Esophagus mucosa (tissue), 1 donor: Measurements from ENCODE around the gene HIF3A. TPM values are rescaled to one million over a fixed set of nuclear protein-coding genes. Genes with fewer than 3 reads are reported as not detected.

Source experiments
- ATAC-seq: fragments of 200-7000 bp; cut with Tn5 transposase; one replicate; pipeline ENCODE4 v1.9.1; 2020
- total RNA-seq: library from RNA; stranded (reverse); gene quantifications from one replicate; pipeline ENCODE4 v1.2.4, GENCODE V29; 2023
- donor health status: DM: yes; HTN: yes; CAD: no.

HIF3A gene
- total RNA-seq, 1 donor from 2014 or later, result 4.0 TPM

DNA sequence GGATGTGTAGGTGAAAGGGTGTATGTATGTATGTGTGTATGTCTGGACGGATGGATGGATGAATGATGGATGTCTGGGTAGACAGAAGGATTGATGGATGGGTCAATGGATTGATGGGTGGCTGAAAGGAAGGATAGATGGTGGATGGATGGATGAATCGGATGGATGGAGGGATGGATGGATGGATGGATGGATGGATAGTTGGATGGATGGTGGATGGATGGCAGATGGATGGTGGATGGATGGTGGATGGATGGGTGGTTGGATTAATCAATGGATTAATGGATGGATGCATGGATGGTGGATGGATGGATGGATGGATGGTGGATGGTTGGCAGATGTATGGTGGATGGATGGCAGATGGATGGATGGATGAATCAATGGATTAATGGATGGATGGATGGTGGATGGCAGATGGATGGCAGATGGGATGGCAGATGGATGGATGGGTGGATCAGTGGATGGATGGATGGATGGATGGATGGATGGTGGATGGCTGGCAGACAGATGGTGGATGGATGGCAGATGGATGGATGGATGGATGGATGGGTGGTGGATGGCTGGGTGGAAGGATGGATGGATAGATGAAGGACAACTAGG is 33.6 kb downstream of the HIF3A start:
- ATAC-seq, result no peak

DNA sequence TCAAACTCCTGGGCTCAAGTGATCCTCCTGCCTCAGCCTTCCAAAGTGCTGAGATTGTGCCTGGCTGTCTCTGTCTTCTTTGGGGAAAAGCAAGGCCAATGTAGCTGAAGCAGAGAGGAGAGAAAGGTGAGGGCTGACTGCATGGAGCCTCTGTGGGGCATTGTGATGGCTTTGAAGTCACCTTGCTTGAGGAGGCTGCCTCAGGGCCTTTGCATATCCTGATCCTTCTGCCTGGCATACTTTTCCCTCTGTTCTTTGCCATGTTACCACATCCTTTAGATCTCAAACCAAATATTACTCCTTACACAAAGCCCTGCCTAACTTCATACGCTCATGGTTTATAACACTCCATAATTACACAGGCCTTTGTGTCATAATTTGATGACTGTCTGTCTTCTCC is 40.6 kb downstream of the HIF3A start:
- ATAC-seq, result no peak

DNA sequence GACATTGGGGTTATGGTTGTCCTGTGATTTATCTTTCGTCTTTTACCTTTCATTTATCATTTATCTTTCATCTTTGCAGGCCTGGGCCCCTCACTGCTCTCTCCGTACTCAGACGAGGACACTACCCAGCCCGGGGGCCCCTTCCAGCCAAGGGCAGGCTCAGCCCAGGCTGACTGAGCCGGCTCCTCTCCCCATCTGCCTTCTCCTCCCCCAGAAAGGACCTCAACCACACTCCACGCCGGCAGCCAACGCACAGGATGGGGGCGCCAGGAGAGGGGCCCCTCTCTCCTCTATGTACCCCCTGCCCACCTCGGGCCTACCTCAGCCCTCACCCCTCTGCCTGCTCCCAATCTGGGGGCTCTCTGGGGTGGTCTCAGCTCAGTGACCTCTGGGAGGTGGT is 42.6 kb downstream of the HIF3A start:
- ATAC-seq, result no peak

DNA sequence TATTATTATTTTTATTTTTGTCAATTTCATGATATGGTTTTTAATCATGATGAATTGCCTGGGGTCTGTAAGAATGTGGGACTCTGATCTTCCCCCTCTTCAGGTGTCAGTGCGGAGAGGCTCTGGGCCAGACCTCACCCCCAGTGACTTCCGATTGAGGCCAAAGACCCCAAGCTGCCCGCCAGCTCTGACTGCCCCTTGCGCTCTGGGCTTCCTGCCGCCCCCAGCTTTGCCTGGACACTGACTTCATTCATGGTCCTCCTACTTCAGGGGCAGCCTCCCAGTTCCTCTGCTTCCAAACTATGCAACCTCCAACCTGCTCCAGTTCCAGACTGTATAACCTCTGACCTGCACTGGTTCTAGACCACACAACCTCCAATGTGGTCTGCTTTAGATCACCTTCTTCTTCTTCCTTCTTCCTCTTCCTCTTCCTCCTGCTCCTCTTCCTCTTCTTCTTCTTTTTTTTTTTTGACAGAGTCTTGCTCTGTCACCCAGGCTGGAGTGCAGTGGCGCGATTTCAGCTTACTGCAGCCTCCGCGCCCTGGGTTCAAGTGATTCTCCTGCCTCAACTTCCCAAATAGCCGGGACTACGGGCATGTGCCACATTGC is 43.3 kb downstream of the HIF3A start:
- ATAC-seq, result no peak

DNA sequence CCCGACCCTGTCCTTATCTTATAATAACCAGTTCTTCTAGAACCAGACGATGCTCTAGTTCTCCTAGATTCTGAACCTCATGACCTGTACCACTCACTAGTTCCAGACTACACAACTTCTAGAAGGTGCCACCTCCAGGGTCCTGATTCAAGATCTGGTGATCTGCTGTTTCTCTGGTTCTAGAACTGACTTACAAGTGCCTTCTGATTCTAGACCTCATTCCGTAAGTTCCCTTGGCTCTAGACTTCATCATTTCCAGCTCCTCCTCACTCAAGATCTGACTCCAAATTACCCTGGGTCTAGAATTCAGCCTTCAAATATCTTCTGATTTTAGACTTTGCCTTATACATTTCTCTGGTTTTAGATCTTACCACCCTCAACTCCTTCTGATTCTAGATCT is 45.1 kb downstream of the HIF3A start:
- no peak for ATAC-seq

DNA sequence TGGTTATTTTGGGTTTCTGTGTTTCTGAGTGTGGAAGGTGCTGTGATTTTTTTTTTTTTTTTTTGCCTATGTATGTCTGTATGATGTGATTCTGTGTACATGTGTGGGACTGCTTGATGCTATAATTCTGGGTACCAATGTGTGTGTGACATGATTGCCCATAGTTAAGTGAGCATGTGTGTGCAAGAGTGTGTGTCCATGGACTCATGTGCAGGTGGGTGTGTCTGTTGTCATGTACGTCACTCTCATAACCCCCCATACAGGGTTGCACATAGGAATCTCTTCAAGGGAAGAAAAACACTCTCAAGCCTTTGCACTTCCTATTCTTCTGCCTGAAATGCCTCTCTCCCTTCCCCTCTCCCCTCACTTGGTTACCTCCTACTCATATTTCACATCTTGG is 47.5 kb downstream of the HIF3A start:
- ATAC-seq, result no peak

DNA sequence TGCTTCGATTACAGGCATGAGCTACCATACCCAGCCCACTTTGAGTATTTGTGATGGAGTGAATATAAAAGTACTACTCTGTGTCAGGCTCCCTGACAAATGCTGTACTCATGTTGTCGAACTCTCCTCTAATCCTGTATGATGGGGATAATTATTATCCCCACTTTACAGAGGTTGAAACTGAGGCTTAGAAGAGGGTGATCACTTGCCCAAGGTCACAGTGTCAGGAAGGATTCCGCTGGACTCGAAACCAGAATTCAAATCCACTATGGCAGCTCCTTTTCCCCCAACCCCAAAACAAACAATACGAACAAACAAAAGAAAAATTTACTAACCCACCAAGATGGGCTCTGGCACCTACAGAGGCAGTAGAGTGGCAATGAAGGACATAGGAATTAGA is 48.3 kb downstream of the HIF3A start:
- no peak for ATAC-seq

DNA sequence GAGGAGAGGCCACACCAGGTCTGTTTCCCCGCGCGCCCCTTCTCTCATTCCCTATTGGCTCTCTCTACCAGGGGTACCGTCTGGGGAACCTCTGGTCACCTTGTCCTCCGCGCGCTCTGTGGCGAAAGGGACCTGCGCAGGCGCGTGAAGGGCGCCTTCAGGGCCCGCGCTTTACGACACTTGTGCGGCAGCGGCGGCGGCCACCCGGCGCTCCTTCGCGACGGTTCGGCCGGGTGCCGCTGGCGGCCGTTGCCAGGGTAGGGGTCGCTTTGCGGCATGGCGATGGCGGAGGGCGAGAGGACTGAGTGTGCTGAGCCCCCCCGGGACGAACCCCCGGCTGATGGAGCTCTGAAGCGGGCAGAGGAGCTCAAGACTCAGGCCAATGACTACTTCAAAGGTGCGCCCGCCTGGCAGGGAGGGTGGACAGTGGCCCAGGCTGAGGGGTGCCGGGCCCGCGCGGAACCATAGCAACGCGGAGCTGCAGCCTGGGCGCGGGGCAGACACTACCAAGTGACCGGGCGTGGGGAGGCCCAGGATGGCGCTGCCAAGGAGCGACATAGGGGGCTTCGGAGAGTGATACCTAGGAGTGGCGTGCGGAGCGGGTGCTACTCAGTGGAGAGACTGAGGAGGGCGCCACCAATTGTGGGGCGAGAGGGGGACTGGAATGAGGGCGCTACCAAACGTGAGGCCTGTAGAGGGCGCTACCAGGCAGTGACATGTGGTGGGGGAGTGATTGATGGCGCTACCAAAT is 50.2 kb downstream of the HIF3A start, which contains the start of gene PPP5C:
Gene PPP5C, plus strand, starts transcription at position 267 of the 751 bp plus-strand sequence. Its CDS starts 10 bp downstream, at position 277.
- ATAC-seq, result peak; percentile 77

DNA sequence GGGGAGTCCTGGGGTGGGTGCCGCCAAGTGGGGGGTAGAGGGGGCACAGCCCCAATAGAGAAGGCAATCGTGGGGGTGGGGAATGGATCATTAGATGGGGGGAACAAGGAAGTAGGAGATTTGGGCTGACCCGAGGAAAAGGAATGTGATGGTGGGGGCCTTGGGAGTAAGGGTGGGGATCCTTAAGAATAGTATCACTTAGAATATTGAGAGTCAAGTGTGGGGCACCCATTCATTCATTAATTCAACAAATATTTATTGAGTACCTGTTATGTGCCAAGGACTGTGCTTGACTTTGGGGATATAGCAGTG is 50.7 kb downstream of the HIF3A start:
- ATAC-seq, result no peak

DNA sequence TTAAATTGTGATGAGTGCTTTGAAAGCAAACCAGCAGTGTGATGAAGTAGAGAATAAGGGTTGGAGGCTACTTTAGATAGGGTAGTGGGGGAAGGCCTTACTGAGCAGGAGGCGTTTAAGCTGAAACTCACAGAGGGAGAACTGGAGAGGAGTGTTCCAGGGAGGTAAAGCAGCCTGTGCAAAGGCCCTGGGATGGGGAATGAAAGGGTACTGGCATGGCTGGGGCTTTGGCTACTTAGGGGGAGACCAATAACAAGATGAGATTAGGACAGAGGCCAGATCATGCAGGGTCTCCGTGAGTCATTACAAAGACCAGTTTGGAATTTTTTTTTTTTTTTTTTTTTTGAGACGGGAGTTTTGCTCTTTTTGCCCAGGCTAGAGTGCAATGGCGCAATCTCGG is 51.1 kb downstream of the HIF3A start:
- ATAC-seq, result no peak

DNA sequence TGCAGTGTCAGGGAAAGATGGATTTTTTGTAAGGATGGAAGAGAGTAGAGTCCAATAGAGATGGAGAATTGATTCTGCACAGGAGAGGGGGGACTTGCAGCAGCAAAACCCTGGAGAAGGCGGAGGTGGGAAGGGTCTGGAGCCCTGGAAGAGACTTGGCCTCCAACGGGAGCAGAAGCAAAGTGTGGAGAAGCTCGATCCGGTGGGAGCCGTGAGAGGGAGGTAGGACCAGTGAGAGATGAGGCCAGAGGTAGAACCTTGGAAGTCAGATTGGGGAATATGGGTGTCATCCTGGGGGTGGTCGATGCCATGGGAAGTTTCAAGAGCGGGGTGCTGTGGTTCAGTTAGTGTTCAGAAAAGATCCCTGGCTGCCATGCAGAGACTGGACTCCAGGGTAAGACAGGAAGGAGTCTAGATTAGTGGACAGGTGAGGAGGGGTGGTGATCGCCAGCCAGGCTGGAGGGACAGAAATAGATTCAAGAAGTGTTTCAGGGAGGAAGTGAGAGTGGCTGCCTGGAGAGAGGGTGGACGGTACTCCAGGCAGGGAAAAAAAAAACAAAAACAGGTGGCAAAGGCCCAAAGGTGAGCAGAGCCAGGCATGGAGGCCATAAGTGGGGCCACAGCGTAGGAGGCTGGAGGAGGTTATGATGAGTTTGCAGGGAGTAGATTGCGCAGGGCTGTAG is 52.6 kb downstream of the HIF3A start:
- no peak for ATAC-seq

DNA sequence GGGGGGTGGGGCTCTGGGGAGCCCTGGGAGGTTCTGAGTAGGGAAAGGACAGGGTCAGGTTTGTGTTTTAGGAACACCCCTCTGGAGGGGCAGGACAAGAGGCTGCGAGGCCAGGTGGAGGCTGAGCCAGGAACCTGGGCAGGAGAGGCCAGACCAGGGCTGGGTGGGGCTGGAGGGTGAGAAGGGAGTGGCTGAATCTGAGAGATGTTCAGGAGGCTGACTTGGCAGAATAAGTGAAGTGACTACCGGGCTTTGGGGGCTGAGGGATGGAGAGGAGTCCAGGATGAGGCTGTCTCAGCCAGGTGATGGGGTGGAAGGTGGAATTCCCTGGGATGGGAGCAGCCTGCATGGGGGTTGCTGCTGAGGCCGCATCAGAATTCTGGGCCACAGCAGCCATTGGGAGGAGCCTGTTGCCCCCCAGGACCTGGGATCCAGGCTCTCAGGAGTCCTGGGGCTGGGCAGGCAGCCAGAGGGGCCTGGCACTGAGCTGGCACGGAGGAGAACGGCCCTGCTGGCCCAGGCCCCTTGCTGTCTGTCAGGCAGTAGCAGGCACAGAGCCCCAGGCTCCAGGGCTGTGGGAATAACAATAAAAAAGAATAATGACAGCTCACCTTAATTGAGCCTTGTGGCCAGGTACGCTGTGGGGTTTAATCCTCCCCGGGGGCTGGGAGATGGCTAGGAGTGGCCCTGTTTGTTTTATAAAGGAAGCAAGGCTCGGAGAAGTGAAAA is 53.4 kb downstream of the HIF3A start:
- ATAC-seq, result peak; percentile 17

DNA sequence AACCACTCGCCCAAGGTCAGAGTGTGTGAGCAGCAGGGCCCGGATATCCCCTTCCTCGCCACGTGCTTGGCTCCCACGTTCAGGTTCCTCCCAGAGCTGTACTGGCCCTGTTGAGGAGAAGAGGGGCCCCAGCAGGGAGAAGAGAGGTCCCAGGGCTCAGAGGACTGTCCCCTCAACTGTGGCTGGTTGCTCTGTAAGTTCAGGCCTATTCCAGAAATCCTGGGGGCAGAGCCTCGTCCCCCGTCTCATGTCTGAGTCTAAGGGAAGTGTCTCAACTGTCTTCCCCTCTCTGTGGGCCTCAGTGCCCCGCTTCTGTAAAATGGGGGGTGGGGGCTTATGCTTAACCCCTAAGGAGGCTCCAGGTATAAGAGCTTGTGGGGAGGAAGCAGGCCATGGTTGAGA is 53.9 kb downstream of the HIF3A start:
- ATAC-seq, result no peak

DNA sequence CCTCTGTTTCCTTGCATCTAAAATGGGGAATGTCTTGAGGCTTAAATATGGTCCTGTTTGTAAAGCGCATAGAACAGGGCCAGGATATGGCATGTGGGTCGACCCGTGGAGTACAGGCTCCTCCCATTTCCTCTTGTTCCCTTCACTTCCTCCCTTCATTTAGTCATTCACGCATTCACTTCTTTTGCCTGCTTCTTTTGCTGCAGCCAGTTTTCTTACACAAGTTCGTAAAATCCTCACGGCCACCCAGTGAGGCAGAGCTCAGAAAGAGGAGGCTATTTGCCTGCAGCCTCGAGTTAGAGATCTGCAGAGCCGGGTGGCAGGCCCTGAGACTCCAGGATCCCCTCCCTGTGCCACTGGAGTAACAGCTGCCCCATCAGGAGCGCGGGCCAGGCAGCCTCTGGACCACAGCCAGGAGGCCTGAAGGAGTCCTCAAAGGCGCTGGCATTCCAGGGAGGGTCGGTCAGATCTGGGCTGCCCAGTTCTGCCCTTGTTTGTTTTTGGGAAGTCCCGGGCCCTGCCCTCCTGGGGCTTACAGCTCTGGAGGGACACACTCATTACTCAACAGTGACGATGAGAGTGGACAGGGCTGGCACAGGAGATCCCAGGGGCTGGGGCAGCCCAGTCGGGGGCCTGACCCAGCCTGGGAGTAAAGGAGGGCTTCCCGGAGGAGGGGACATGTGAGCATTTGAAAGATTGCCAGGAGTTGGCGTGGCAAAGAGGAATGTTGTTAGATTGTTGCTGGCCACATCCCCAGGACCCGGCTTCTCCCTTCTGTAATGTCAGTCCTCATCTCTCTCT is 54.6 kb downstream of the HIF3A start:
- peak; percentile 35 for ATAC-seq

DNA sequence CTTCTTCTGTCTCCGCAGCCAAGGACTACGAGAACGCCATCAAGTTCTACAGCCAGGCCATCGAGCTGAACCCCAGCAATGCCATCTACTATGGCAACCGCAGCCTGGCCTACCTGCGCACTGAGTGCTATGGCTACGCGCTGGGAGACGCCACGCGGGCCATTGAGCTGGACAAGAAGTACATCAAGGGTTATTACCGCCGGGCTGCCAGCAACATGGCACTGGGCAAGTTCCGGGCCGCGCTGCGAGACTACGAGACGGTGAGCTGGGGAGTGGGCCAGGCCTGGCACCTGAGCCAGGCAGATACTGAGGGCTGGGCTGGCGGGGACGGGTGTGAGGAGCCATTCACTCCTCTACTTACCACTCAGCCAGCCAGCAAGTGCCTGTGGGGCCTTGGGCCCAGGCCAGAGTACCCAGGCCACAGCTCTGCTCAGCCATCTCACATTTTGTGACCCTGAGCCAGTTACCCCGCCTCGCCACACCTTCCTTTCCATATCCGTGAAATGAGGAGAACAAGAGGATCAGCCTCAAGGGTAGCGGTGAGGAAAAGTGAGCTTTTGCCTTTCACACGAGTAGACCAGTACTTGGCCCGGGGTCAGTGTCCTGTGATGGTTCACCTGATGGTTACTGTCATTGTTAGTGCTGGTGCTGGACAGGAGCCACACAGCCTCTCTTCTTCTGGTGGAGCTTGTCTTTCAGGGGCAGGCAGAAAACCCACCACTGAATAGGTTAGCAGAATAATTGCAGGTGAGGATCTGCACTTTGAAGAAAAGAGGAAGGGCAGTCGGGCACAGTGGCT is 57.1 kb downstream of the HIF3A start:
- no peak for ATAC-seq

DNA sequence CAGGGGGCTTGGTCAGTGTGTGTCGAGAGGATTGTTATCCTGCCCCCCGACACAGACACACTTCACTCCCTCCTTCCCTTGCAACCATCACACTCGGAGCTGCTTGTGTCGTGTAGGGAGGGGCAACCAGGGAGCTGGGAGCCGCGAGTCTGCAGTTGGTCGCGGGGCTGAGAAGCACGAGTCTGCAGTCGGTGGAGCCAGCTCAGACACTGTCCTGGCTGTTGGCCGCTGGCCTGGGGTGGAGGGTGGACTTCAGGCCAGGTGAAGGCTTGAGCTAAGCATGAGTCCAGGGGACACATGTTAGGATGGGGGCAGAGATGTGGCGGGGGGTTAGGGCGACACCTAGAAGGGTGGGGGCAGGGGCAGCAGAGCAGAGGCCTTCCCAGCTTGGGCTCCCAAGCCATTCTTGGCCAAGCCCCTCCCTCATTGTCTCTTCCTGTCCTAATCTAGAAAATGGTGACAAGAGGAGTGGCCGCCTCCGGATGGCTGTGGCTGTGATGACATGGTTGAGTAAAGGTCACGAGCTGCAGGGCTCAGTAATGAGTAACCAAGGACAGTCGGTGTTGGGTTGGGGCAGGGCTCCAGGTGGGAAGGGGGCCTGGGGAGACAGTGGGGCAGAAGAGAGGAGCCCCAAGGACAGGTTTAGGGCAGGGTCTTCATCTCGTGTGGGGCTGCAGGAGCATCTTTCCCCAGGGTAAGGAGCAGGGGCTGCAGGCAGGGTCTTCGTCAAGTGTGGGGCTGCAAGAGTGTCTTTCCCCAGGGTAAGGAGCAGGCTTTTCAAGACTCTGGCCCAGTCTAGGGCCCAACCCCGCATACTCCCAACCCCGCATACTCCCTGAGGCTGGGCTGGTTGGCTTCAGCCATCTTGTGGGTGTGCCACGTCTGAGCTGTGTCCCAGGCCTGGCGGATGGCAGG is 58.6 kb downstream of the HIF3A start:
- ATAC-seq, result peak; percentile 17

DNA sequence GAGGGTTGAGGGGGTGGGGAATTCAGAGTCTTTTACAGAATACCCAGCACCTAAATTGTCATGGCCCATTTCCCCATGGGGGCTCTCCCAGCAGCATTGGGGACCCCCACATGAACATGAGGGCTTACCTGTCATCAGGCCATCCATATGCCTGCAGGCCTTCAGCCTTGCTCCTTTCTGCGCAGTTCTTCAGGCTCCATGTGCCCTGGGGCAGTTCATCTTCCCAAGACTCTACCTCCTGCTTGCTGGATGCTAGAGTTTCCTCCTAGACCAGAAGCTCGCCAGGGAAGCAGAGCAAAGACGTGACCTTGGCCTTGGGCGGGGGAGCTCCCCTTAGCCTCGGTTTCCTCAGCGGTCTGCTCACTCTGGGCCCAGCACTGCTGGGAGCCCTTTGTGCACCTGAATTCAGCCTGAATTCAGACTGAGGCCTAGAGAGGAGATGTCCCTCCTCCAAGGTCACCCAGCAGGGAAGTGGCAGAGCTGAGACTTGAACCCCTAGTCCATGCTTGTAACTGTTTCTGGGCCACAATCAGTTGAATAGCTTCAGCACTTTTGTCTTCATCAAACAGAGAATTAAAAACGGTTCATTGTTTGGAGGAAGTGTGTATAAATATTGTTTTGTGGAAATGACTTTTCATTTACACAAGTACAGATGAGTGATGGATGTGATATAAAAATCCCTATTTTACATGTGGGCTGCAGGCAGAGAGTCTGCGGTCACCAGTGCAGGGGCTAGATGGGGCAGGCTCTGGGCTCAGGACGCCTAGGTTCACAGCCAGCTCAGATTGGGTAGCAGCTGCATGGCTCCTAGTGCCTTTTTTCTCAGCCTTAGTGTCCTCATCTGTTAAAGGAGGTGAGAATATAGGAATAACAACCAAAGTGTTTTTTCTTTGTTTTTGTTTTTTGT is 59.6 kb downstream of the HIF3A start:
- no peak for ATAC-seq

DNA sequence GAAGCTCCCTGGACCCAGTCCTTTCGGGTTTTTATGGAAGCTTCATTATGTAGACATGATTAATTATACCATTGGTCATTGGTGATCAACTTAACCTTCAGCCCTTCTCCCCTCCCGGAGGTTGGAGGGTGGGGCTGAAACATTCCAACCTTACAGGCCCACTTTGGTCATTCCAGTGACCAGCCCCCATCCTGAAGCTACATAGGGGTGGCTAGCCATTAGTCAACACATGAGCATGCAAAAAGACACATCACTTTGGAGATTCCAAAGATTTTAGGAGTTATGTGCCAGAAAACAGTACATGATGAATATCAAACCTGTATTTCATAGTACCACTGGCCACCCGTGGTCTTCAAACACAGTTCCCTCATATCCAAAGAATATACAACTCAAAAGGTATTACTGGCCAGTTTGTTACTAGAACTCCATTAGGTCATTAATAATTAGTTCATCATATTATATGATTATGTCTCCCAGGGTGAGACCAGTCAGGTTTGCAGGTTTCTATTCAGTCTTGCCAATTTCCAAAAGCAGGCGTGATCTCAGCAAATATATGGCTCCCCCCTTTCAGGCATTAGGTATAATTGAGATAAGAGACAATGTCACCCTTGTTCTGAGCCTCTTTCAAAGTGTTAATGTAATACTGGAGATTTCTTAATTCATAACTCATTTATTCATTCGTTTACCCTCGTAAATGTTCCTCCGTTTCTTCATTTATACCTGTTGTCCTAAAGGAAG is 61.2 kb downstream of the HIF3A start:
- no peak for ATAC-seq
